HEK293T (cell line): ENCODE results near the gene ZKSCAN5.

Experiments used
- ARNT ChIP-seq: fragments of 450-650 bp; IDR thresholded peaks from 2 replicates; pipeline ENCODE4 v1.6.1; 2017; ENCODE audit warnings: mild to moderate bottlenecking
- CTBP1 ChIP-seq: fragments of 450-650 bp; IDR thresholded peaks from 2 replicates; pipeline ENCODE4 v1.6.1; 2016; ENCODE audit warnings: borderline replicate concordance
- FOXA1 ChIP-seq: fragments of 450-650 bp; IDR thresholded peaks from 2 replicates; pipeline ENCODE4 v1.6.1; 2016; ENCODE audit warnings: mild to moderate bottlenecking
- FOXM1 ChIP-seq: fragments of 450-650 bp; IDR thresholded peaks from 2 replicates; pipeline ENCODE4 v1.6.1; 2017; ENCODE audit warnings: mild to moderate bottlenecking, borderline replicate concordance
- HDGF ChIP-seq: fragments of 450-650 bp; IDR thresholded peaks from 2 replicates; pipeline ENCODE4 v1.6.1; 2017; ENCODE audit warnings: antibody characterized with exemption, borderline replicate concordance
- L3MBTL2 ChIP-seq: fragments of 450-650 bp; conservative IDR thresholded peaks from 2 replicates; pipeline ENCODE4 v1.6.1; 2016; ENCODE audit warnings: mild to moderate bottlenecking
- NFRKB ChIP-seq: fragments of 450-650 bp; IDR thresholded peaks from 2 replicates; pipeline ENCODE4 v1.6.1; 2016; ENCODE audit warnings: mild to moderate bottlenecking, moderate library complexity
- PKNOX1 ChIP-seq: fragments of 450-650 bp; IDR thresholded peaks from 2 replicates; pipeline ENCODE4 v1.6.1; 2016
- SP1 ChIP-seq: fragments of 450-650 bp; IDR thresholded peaks from 2 replicates; pipeline ENCODE4 v1.6.1; 2017
- SUZ12 ChIP-seq: fragments of 450-650 bp; IDR thresholded peaks from 2 replicates; pipeline ENCODE4 v1.6.1; 2016; ENCODE audit warnings: mild to moderate bottlenecking
- TARDBP ChIP-seq: fragments of 450-650 bp; IDR thresholded peaks from 2 replicates; pipeline ENCODE4 v1.6.1; 2016
- ZNF384 ChIP-seq: fragments of 450-650 bp; IDR thresholded peaks from 2 replicates; pipeline ENCODE4 v1.6.1; 2016

GRCh38 chr7:99562114-99562784 lies 57.8 kb downstream of the ZKSCAN5 start:
- TF ChIP-seq CTBP1 (no peak), SP1 (no peak), FOXM1 (no peak), SUZ12 (no peak), L3MBTL2 (no peak), FOXA1 (no peak), NFRKB (no peak), PKNOX1 (no peak), ZNF384 (no peak), HDGF (no peak), TARDBP (no peak), ARNT (no peak)
